GM21390 (cell line): ENCODE data around the gene COL27A1.

Experiments
- ATAC-seq: cut with Tn5 transposase; IDR thresholded peaks from one replicate; pipeline ENCODE4 v1.9.1; 2021; ENCODE audit not compliant: unreplicated experiment

COL27A1 gene

DNA sequence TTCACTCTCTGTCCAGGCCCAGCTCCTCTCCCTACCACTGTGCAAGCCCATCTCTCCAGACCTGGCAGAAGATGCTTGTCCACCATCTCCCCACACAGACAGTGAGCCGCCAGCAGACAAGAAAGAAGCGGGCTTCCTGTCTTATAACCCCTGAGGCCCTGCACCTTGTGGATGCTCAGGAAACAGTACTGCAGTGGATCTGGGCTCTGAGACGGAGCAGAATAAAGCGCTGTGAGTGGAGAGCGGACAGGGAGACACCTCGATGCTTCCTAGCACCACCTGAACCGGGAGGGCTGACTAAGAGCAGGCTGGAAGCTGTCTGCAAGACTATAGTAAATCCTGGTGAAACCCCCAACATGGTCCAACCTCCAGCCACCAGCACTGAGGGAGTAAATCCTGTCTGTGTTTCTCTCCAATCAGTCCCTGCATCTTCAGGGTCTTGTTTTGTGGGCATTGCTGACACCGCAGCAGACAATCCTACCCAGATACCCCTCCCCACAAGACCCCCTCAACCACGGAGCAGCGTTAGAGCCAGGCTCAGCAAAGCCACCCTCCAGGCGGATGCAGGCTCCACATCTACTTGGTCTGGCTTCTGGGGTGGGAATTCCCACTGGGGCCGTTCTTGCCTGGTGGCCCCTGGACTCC is 193.0 kb downstream of the COL27A1 start:
- ATAC-seq = no peak

DNA sequence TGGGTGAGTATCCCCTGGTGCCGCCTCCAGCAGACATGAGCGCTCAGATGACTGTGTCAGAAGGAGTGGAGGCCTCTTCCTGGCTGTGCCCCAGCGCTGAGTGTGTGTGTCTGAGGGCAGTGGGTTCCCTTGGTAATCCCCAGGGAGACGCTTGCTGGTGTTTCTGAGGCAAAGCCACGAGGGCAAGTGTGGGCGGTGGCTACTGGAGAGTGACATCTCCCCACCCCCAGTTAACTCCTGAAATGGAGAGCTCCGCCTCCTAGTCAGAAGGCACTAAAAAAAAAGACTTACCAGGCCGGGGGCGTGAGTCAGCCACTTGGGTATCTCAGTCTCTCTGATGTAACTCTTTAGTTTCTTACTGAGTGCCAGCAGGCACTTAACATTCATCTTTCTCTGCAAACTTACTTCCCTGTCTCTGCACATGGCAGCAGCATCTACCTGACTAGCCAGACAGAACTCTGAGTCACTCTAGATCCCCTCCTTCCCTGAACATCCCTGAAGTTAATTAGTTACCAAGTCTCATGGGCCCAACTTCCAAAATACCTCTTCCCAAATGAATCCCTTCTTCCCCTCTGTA is 193.7 kb downstream of the COL27A1 start:
- ATAC-seq = peak; percentile 85

DNA sequence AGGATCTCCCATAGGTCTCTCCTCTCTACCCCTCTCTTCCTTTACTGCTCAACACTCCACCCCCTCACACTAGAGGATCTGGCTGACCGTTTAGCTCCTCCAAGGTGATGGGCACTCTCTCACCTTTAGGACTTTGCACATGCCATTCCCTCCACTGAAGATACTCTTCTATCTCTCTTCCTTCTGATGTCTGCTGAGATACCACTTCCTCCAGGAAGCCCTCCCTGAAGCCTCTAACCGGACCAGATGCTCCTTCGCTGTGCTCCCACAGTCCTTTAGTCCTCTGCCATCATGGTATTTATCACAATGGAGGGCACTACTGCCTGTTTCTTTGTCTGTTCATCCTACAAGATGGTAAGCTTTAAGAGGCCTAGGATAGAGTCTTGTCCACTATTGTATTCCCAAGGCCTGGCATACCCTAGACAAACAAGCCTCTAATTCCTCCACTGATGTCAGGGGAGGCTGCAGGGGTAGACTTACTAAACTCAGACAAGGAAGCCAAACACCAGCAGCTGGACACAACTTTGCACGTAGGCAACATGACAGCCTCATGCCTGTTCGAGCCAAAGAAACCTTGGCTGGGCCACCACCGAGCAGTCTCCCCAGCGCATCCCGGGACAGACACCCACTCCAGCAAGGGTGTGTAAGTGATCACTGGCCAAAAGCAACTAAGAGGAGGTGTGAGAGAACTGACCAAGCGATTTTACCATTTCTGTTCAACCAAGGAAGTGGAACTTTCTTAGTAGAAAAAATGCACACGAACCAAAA is 194.6 kb downstream of the COL27A1 start:
- ATAC-seq = no peak

DNA sequence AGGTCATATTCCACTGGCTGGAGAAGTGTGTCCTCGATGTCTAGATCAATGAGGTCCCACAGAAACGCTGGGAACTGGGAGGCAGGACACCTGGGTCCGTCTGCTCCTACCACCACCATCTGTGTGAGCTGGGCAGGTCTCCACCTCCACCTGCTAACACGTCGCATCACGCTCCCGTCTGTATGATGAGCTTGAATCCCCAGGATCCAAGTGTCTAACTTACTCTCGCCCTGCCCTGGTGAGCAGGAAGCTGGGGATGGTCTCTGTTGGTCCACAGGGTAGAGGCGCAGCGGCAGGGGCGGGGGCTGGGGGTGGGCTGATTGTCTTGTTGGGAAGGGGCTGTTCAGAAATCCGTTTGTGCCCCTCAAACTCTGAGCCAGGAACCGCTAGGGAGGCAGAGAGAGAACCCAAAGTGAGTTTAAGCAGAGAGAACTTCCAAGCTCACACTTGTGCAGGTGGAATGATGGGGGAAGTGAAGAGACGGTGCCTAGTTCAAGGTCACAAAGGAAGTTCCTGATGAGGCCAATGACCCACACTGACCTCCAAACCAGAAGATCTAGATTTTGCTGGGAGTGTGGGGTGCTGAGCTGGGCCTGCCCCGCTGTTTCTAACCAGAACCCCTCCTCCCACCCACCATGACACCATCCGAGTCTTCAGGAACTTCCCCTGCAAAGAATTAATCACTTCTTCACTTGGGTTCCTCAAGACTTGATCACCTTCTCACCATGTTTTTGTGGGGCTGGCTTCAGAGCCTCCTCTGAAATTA is 195.5 kb downstream of the COL27A1 start:
- ATAC-seq = no peak

DNA sequence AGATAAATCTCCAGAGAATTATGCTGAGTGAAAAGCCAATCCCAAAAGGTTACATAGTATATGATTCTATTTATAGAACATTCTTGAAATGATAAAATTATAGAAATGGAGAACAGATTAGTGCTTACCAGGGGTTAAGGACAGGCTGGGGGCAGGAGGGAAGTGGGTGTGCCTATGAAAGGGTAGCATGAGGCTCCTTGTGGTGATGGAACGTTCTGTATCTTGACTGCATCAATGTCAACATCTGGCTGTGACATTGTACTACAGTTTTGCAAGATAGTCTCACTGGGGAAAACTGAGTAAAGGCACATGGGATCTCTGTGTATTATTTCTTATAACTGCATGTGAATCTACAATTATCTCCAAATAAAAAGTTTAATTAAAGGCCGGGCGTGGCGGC is 196.6 kb downstream of the COL27A1 start:
- no peak for ATAC-seq

DNA sequence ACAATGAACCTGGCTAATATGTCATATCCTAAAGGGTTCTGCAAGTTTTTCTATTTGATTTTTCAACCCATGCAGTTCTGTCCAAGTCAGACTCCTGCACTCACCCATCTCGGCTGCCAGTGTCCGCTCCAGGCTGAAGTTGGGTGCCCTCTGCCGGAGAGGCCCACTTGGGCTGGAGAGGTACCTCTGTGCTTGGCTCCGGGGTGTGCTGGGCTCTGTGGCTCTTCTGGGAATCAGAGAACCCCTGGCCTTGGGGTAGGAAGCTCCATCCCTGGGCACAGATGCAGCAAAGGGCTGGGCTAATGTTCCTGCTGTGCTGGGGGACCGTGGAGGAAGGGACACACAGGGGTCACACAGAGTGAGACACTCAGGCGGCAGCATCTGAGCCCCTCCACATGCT is 200.5 kb downstream of the COL27A1 start:
- no peak for ATAC-seq

DNA sequence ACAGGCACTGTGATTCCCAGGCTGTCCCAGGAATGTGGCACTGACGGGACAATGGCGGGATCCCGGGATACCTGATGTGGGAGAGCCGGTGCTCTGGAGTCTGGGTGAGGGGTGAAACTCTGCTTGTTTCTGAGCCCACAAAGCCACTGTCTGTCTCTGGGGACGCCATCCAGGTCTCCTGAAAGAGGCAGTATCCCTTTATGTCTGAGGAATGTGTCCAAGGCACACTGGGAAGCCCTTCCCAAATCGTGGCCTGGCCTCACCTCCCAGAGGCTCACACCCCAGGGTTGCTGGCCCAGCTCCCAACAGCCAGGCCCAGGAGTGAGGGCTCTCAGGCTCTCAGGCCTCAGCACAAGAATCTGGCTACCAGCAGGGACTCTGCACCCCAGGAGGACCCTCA is 201.5 kb downstream of the COL27A1 start:
- no peak for ATAC-seq

DNA sequence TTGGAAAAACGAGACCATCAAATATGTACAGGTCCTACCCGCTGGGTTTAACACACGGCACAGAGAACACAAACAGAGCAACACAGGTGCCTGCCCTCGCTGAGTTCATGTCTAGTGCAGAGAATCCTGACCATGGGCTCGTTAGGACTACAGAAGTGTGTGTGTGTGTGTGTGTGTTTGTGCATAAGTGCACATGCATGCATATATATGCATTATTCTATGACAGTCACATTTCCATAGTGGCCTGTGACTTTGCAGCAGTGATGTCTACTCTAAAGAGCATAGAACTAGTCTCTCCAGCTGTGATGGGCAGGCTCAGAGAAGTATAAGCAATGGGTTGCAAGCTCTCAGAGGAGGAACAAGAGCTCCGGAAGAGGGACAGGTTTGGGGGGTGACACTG is 202.0 kb downstream of the COL27A1 start:
- no peak for ATAC-seq

DNA sequence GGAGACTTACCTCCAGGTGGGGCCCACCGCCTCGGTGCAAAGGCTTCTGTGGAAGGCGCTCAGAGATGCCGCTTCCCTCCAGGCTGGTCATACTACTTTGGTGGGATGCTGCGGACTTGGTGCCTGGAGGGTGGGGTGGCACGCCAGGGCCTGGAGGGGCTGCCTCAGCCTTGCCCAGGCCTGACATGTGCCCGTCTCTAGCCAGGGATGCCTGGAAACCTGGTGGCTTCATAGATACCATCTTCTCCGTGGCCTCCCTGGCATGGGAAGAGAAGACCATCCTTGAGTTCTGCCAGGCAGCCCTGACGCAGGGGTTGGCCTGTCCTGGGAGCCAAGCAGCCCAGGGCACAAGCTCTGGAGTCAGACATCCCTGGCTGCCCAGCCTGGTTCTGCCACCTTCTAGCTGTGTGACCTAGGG is 202.6 kb downstream of the COL27A1 start:
- no peak for ATAC-seq

DNA sequence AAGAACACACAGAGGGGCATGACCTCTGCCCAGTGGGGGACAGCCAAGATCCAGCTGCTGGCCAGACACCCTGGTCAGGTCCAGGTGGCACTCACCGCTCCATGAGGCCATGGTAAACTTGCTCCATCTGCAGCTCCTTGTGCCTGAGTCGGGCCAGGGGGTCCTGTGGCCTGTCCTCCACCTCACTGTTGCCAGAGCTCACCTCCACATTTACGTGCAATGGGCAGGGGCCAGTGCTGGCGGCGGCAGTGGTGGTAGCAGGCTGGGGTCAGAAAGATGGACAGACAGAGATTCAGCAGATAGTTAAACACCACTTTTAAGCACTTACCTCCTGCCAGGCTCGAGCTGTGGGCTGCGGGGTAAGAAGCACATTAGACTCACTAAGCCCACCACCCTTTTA is 204.5 kb downstream of the COL27A1 start:
- no peak for ATAC-seq

DNA sequence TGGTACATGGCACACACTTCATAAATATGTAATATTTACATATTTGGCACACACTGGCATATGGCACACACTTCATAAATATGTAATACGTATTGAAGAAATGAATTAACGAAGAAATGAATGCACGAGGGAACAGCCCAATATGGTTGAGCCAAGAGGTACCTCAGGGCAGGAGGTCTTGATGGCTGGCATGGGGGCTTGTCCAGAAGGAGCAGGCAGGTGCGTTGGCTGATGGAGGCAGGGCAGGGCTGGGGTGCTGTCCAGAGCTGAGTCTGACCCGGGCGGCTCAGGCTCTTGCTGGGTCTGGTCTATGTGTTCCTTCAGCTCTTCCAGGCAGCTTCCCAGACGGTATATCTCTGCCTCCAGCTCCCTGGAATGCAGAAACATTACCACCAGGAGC is 206.2 kb downstream of the COL27A1 start:
- ATAC-seq = no peak
